GM18520 (cell line): ENCODE results near the gene TYW1.
"Not testable (repeated sequence)": the region's sequence is repeated elsewhere in the genome, so short reads cannot be mapped to it uniquely, and the experiment has no call there.

Experiments used
- ATAC-seq: cut with Tn5 transposase; IDR thresholded peaks from one replicate; pipeline ENCODE4 v1.9.1; 2021; ENCODE audit not compliant: unreplicated experiment

Gene TYW1

GRCh38 chr7:67114483-67115246 is 118.0 kb downstream of the TYW1 start:
- not testable (repeated sequence) for ATAC-seq

- not testable (repeated sequence) for ATAC-seq
Measured at GRCh38 chr7:67120491-67120890, 123.9 kb downstream of the TYW1 start.

GRCh38 chr7:67128257-67128656 is 131.6 kb downstream of the TYW1 start:
- not testable (repeated sequence) for ATAC-seq

GRCh38 chr7:67130766-67131165 is 134.1 kb downstream of the TYW1 start:
- not testable (repeated sequence) for ATAC-seq

- ATAC-seq = peak; percentile 67
Measured at GRCh38 chr7:67134912-67135311, 138.3 kb downstream of the TYW1 start.

- not testable (repeated sequence) for ATAC-seq
Measured at GRCh38 chr7:67135617-67136486, 139.2 kb downstream of the TYW1 start.

- ATAC-seq = not testable (repeated sequence)
Measured at GRCh38 chr7:67137489-67137888, 140.9 kb downstream of the TYW1 start.

GRCh38 chr7:67139876-67140275 is 143.2 kb downstream of the TYW1 start:
- ATAC-seq = not testable (repeated sequence)

GRCh38 chr7:67141001-67141400 is 144.4 kb downstream of the TYW1 start:
- not testable (repeated sequence) for ATAC-seq

- not testable (repeated sequence) for ATAC-seq
Measured at GRCh38 chr7:67143091-67143786, 146.6 kb downstream of the TYW1 start.

GRCh38 chr7:67145581-67146193 is 149.1 kb downstream of the TYW1 start:
- not testable (repeated sequence) for ATAC-seq

- ATAC-seq = not testable (repeated sequence)
Measured at GRCh38 chr7:67149131-67149530, 152.5 kb downstream of the TYW1 start.

GRCh38 chr7:67154374-67154773 is 157.7 kb downstream of the TYW1 start:
- not testable (repeated sequence) for ATAC-seq

GRCh38 chr7:67156064-67156463 is 159.4 kb downstream of the TYW1 start:
- ATAC-seq = not testable (repeated sequence)

- peak; percentile 78 for ATAC-seq
Measured at GRCh38 chr7:67163285-67163684, 166.7 kb downstream of the TYW1 start.

GRCh38 chr7:67171151-67171550 is 174.5 kb downstream of the TYW1 start:
- not testable (repeated sequence) for ATAC-seq

GRCh38 chr7:67176730-67177129 is 180.1 kb downstream of the TYW1 start:
- not testable (repeated sequence) for ATAC-seq

- ATAC-seq = not testable (repeated sequence)
Measured at GRCh38 chr7:67178915-67179688, 182.5 kb downstream of the TYW1 start.

- not testable (repeated sequence) for ATAC-seq
Measured at GRCh38 chr7:67182956-67183750, 186.5 kb downstream of the TYW1 start.
